ENCODE results near the gene ARPC3.
A peak's percentile ranks its signal among the peaks of the same experiment; 100 is the strongest.
"Not testable (repeated sequence)": the region's sequence is repeated elsewhere in the genome, so short reads cannot be mapped to it uniquely, and the experiment has no call there.

Gene ARPC3

DNA sequence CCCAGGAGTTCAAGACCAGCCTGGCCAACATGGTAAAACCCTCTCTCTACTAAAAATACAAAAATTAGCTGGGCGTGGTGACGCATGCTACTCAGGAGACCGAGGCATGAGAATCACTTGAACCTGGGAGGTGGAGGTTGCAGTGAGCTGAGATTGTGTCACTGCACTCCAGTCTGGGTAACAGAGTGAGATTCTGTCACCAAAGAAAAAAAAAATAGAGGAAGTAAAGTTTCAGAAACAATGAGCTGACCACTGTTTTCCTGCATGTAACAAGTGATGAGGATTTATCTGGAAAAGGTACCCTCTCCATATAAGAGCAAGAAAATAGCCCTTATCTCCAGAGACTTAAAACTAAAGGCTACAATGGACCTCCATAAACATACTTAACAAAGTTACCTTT lies 33.0 kb downstream of the ARPC3 start:
- DNase-seq (ENCODE audit: low read depth) = not testable (repeated sequence)

DNA sequence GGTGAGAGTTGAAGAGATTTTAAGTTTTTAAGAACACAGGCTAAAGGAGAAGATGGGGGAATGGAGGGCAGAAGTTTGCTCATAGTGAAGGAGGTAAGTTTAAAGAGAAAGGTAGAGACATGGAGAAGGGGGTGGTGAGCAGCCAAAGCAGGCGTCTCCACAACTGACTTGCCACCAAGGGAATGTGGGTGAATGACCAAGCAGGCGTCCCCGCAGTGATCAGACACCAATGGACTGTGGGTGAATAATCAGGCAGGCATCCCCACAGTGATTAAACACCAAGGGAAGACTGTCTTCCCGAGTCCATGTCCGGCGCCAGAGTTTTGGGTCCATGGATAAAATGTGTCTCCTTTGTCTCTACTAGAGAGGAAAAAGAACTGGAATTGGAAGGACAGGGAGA lies 40.1 kb downstream of the ARPC3 start:
- not testable (repeated sequence) for DNase-seq (ENCODE audit: low read depth)

DNA sequence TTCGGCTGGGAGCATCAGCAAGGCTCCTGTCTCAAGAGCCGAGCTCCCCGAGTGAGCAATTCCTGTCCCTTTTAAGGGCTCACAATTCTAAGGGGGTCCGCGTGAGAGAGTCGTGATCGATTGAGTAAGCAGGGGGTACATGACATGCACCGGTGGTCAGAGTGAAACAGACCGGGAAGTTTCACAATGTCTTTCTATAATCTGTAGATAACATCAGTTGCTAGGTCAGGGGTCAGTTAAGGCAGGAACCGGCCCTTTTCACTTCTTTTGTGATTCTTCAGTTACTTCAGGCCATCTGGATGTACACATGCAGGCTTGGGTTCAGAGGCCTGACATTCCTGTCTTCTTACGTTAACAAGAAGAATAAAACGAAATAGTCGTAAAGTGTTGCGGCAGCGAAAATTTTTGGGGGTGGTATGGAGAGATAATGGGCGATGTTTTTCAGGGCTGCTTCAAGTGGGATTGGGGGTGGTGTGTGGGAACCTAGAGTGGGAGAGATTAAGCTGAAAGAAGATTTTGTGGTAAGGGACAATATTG lies 44.9 kb downstream of the ARPC3 start:
- DNase-seq (ENCODE audit: low read depth) = not testable (repeated sequence)

DNA sequence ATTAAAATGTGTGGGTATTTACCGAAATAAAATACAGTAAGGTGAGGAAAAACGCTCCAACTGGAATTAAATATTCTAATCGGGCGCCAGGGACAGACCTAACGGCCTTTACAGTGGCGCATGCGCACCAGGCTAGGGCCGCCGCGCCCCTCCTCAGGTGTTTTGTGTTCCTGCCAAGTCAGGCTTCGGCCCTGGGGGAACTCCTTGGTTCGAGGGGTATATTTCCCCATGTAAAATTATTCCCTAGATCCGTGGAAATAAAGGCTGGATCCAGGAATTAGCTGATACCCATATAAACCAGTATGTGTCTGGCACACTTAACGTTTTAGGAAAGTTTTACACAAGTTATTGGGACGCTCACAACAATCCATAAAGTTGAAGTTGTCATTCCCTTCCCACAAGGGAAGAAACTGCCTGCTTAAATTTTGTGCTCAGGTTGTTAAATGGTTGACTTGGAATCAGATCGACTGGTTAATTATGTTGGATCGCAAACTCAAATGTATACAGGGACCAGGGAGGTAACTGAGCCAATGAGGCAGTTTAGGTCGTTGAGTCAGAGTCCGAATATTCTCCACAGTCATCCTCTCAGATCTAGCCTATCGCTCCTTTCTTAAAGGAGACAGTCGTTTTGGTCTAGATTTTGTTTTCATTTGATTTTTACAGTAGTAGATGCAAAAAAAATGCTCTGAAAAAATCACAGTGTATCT lies 46.0 kb downstream of the ARPC3 start:
- peak; percentile 50 for DNase-seq (ENCODE audit: low read depth)

DNA sequence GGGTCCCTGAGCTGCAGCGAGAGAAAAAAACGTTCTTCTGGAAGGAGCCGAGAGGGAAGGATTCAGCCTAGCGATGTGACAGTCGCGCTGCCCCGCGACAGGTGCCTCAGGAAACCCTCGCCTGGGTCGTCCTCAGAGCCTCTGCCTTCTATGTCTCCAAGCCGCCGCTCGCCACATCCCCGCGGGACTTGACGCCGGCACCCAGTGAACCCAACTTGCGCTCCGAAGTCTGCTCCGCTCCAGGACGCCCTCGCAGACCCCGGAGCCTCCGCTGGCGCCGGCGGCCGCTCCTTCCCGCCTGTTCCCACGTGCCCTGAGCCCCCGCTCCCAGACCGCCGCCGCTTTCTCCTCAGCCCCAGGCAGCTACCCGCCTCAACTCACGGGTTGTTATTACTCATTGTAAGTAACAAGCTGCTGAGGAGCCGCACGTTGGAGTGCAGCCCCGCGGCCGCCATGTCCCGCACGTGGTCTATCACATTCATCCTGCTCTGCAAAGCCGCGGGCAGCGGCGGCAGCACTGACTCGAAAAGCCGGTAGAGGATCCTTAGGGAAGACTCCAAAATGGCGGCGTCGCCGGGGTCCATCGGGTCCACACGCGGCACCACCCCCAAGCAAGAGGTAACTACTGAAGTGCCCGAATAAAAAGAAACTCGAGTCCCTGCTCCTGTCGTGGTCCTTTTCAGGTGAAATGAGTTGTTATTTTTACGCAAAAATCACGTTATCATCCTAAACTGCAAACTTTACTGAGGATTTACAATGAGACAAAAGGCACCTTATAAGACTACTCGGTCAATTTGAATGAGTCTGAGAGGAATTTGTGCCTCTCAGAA lies 46.8 kb downstream of the ARPC3 start, which contains the start of gene ANAPC7:
TSS of gene ANAPC7 (minus strand) at position 563 of the 830 bp plus-strand sequence. CDS start at position 482, 81 bp downstream.
- DNase-seq (ENCODE audit: low read depth) = peak; percentile 75

Measured in stimulated activated CD8-positive, alpha-beta memory T cell treated with anti-CD3 and anti-CD28 coated beads, Interleukin-7, amount 100 ng/mL, for 24 hours (primary cell).